ENCODE results near the gene FAM185A.
"Not testable (repeated sequence)": the region's sequence is repeated elsewhere in the genome, so short reads cannot be mapped to it uniquely, and the experiment has no call there.

DNA sequence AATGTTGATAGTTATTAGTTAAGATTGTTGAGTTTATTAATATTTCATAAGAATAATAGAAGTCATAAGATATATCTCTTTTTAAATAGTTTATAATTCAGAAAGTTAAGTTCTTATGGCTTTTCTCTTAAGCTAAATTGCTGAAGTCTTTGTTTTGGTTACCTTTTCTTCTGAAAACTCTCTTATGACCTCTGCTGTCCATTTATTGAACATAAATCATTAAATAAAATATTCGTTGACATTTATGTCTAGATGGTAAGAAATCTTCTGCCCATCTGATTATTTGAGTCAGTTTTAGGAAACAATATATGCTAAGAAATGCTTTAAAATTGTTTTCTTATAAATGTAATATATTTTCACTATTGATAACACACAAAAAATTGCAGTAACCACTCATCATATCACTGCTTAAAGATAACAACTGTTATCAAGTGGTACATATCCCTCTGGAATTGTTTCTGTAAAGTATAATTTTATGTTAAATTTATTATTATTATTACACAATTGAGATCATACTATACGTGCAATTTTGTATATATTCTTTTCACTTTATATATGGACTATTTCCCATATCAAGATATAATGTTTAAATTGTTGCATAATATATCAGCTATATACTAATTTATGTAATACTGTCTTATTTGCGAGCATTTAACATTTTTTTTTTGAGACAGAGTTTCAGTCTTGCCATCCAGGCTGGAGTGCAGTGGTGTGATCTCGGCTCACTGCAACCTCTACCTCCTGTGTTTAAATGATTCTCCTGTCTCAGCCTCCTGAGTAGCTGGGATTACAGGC is 3.1 kb upstream of the FAM185A start:
- not testable (repeated sequence) for TF ChIP-seq EZH2phosphoT487 (IDR thresholded peaks at IDR 0.05; ENCODE audit: borderline replicate concordance, low read length); CTCF (IDR thresholded peaks at IDR 0.05; ENCODE audit: low read depth, low read length, poor library complexity, severe bottlenecking)

Data from DOHH2 (cell line).